ENCODE measurements around the gene UBAP1L. TPM values are rescaled to one million over a fixed set of nuclear protein-coding genes. Genes with fewer than 3 reads are reported as not detected.

UBAP1L gene
- total and polyA plus RNA-seq, 4 experiments from 2014 or later, result 0.86 to 16.6 (median 15.2) TPM; not detected in 1

DNA sequence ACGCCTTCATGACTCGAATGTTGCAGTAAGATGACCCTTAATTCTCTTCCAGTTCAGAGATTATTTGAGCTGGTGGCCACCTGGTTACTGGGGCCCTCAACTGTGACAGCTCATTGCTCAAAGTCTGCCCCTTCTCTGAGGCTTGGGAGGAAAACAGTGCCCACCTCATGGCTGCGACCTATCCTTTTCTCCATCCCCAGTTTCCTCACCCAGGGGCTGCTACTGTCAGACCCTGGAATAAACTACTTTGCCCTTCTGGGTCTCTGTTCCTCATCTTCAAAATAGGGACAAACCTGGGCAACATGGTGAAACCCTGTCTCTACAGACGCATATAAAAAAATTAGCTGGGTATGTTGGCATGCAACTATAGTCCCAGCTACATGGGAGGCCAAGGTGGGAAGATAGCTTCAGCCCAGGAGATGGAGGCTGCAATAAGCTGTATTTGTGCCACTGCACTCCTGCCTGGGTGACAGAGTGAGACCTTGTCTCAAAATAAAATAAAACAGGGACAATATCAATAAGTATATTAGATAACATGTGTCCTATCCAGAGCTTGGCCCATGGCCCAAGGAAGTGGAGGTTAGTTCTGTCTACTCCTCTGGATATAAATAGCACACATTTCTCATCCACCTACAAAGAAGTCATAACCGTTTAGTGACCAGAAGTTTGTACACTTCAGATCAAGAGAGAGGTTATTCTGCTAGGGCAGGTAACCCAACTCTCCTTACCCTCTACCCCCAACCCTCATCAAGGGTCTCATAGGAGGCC lies 45.0 kb downstream of the UBAP1L start:
- H3K4me3 Mint-ChIP-seq, result no peak overlapping the region
- CTCF ChIA-PET (ENCODE audit: partially characterized antibody), result interaction anchor here (0.7 to 1.5 kb wide), 5 partner anchors 11 to 343 kb away, joined by 3 to 5 read pairs (median 3); no protein-coding TSS in a partner anchor
- H3K27ac Mint-ChIP-seq, result no peak overlapping the region
- no peak overlapping the region for H3K27ac ChIP-seq (ENCODE audit: low read depth, low read length)
- no peak overlapping the region for H3K4me3 ChIP-seq (ENCODE audit: low read length in 2 of 2)
- H3K27me3 ChIP-seq (ENCODE audit: insufficient read depth, low read length), result peaks cover 9% of the 10 kb centered on the region
- intact Hi-C loops (cut with micrococcal nuclease), result no loop called here
- DNase-seq, result no peak
- peaks cover 21 to 27% of the 10 kb centered on the region in 2 donors for H3K27me3 Mint-ChIP-seq
- H3K4me1 Mint-ChIP-seq, result peaks cover 0 to 10% (median 4%) of the 10 kb centered on the region in 4 donors
- no peaks in the 10 kb centered on the region for H3K36me3 Mint-ChIP-seq
- H3K9me3 Mint-ChIP-seq, result no peaks in the 10 kb centered on the region
- H3K36me3 ChIP-seq (ENCODE audit: insufficient read depth, low read length), result no peaks in the 10 kb centered on the region
- POLR2A ChIA-PET (ENCODE audit: partially characterized antibody), result no interaction called here
- H3K9me3 ChIP-seq (ENCODE audit: control insufficient read depth in 1 of 2, low read length in 2 of 2), result no peaks in the 10 kb centered on the region
- no peaks in the 10 kb centered on the region for H3K4me1 ChIP-seq (ENCODE audit: insufficient read depth, low read length)

DNA sequence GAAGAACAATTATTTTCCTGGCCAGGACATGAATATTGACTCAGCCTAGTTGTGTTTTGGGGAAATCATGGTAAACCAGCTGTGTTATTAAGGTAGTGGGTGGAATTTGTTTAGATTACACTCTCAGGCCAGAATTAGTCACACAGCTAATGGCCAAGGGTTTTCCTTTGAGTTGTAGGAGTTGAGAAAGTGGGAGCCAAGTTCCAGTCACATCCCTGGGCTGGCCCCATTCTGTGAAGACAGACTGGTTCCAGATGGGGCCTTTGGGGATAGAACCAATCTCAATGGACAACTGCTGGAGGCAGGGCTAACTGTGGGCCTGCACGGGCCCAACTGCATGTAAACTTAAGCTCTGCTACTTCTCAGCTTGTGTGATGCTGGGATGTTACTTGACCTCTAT lies 45.8 kb downstream of the UBAP1L start:
- Histone ChIP-seq H3K36me3 (ENCODE audit: insufficient read depth, low read length) (no peaks in the 10 kb centered on the region), H3K27ac (ENCODE audit: low read depth, low read length) (no peak overlapping the region), H3K9me3 (ENCODE audit: control insufficient read depth in 1 of 2, low read length in 2 of 2) (no peaks in the 10 kb centered on the region), H3K27me3 (ENCODE audit: insufficient read depth, low read length) (peaks cover 10% of the 10 kb centered on the region), H3K4me1 (ENCODE audit: insufficient read depth, low read length) (no peaks in the 10 kb centered on the region), H3K4me3 (ENCODE audit: low read length in 2 of 2) (no peak overlapping the region)
- no peak for DNase-seq
- CTCF ChIA-PET (ENCODE audit: partially characterized antibody), result interaction anchor here (1.2 to 1.5 kb wide), 3 partner anchors 12 to 342 kb away, joined by 3 to 5 read pairs (median 3); no protein-coding TSS in a partner anchor
- Mint-ChIP-seq H3K27ac (no peak overlapping the region), H3K27me3 (peaks cover 21 to 27% of the 10 kb centered on the region in 2 donors), H3K9me3 (no peaks in the 10 kb centered on the region), H3K36me3 (no peaks in the 10 kb centered on the region), H3K4me1 (peaks cover 0 to 10% (median 4%) of the 10 kb centered on the region in 4 donors), H3K4me3 (no peak overlapping the region)
- intact Hi-C loops (cut with micrococcal nuclease), result no loop called here
- POLR2A ChIA-PET (ENCODE audit: partially characterized antibody), result no interaction called here

DNA sequence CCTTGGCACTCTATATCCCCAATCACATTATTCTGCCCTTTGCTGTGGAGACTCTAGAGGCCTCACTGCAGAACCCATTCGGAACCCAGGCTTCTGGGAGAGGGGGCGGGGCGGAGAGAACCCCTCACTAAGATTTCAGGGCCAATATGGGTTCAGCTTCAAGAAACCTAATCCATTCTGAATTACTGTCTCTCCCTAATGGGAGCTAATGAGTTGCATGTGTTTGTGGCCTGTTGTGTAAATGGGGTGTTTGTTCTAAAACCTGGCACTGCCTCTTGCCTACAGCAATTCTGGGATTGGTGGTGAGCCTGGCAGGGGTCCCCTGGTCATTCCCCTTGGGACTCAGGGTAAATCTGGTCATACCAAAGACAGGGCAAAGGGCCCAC lies 46.6 kb downstream of the UBAP1L start:
- Mint-ChIP-seq H3K27ac (no peak overlapping the region), H3K27me3 (peaks cover 21 to 28% of the 10 kb centered on the region in 2 donors), H3K4me3 (peak overlapping the region in 5 of 8 donors; percentile 26 to 57 (median 34)), H3K4me1 (peaks cover 0 to 10% (median 4%) of the 10 kb centered on the region in 4 donors), H3K36me3 (no peaks in the 10 kb centered on the region), H3K9me3 (no peaks in the 10 kb centered on the region)
- Histone ChIP-seq H3K4me3 (ENCODE audit: low read length in 2 of 2) (no peak overlapping the region), H3K4me1 (ENCODE audit: insufficient read depth, low read length) (no peaks in the 10 kb centered on the region), H3K9me3 (ENCODE audit: control insufficient read depth in 1 of 2, low read length in 2 of 2) (no peaks in the 10 kb centered on the region), H3K27ac (ENCODE audit: low read depth, low read length) (no peak overlapping the region), H3K27me3 (ENCODE audit: insufficient read depth, low read length) (peaks cover 10% of the 10 kb centered on the region), H3K36me3 (ENCODE audit: insufficient read depth, low read length) (no peaks in the 10 kb centered on the region)
- ChIA-PET CTCF (ENCODE audit: partially characterized antibody) (interaction anchor here (1.2 kb wide), 1 partner anchor 341 kb away, joined by 3 read pairs; no protein-coding TSS in a partner anchor), POLR2A (ENCODE audit: partially characterized antibody) (no interaction called here)
- intact Hi-C loops (cut with micrococcal nuclease), result no loop called here
- DNase-seq, result no peak

DNA sequence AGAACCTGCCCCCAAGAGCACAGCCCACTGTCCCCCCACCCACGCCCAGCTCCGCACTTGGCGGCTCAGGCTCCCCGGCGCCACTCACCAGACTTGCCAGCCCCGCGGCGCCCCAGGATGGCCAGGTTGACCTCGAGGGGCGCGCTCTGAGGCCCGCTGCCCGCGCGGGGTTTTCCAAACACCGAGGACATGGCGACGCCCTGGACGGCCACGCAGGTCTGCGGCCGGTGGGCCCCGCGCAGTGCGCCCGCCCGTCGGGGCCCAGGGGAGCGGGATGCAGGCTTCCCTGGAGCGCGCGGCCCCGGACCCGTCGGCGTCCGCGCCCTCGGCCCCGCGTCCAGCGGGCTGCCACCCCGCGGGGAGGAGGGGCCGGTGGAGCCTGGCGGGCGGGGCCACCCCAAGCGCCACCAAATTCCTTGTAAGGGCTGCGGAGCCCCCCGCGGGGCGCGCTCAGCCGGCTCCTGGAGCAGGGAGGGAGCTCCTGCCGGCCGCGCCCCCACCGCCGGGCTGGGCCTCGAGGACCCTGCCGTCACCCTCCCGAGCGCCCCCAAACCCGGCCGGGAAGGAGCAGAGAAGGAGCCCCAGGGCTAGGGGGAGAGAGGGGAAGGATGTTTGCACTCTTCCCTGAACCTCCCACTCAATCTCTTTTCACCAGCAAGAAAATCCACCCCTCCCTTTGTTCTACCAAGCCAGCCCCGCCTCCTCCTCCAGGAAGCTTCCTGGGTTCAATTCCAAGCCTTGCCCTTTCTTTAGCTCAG lies 47.2 kb downstream of the UBAP1L start, which contains the start of gene RASL12:
TSS of gene RASL12 (minus strand) at position 347 of the 758 bp plus-strand sequence. CDS start at position 191, 156 bp downstream.
- no peak for DNase-seq
- Mint-ChIP-seq H3K9me3 (no peaks in the 10 kb centered on the region), H3K4me1 (peaks cover 0 to 10% (median 4%) of the 10 kb centered on the region in 4 donors), H3K27ac (no peak within 1 kb of the TSS), H3K27me3 (peaks cover 22 to 32% of the 10 kb centered on the region in 2 donors), H3K36me3 (no peaks in the 10 kb centered on the region), H3K4me3 (peak within 1 kb of the TSS in 6 of 8 donors; percentile 26 to 57 (median 48))
- Histone ChIP-seq H3K4me1 (ENCODE audit: insufficient read depth, low read length) (no peaks in the 10 kb centered on the region), H3K27me3 (ENCODE audit: insufficient read depth, low read length) (peaks cover 10% of the 10 kb centered on the region), H3K27ac (ENCODE audit: low read depth, low read length) (no peak within 1 kb of the TSS), H3K36me3 (ENCODE audit: insufficient read depth, low read length) (no peaks in the 10 kb centered on the region), H3K4me3 (ENCODE audit: low read length in 2 of 2) (no peak within 1 kb of the TSS), H3K9me3 (ENCODE audit: control insufficient read depth in 1 of 2, low read length in 2 of 2) (no peaks in the 10 kb centered on the region)
- POLR2A ChIA-PET (ENCODE audit: partially characterized antibody), result no interaction called here
- intact Hi-C loops (cut with micrococcal nuclease), result no loop called here
- CTCF ChIA-PET (ENCODE audit: partially characterized antibody), result no interaction called here

DNA sequence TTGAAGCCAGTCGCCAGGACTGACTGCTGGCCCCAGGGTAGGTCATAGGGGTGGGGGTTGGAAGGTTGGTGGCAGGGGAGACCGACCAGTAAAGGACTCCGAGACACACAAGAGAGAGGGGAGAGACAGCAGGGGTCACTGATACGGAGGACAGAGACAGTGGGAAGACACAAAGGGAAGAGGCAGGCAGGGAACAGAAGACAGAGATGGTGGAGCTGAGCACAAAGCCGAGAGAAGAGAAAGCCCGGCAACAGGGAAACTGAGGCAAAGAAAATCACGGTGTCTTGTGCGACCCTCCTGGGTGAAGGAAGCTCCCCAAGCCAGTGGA lies 47.7 kb downstream of the UBAP1L start:
- Histone ChIP-seq H3K4me3 (ENCODE audit: low read length in 2 of 2) (no peak overlapping the region), H3K27ac (ENCODE audit: low read depth, low read length) (no peak overlapping the region), H3K27me3 (ENCODE audit: insufficient read depth, low read length) (peaks cover 10% of the 10 kb centered on the region), H3K4me1 (ENCODE audit: insufficient read depth, low read length) (no peaks in the 10 kb centered on the region), H3K36me3 (ENCODE audit: insufficient read depth, low read length) (no peaks in the 10 kb centered on the region), H3K9me3 (ENCODE audit: control insufficient read depth in 1 of 2, low read length in 2 of 2) (no peaks in the 10 kb centered on the region)
- H3K27me3 Mint-ChIP-seq, result peaks cover 23 to 32% of the 10 kb centered on the region in 2 donors
- ChIA-PET POLR2A (ENCODE audit: partially characterized antibody) (no interaction called here), CTCF (ENCODE audit: partially characterized antibody) (no interaction called here)
- H3K36me3 Mint-ChIP-seq, result no peaks in the 10 kb centered on the region
- H3K4me3 Mint-ChIP-seq, result peak overlapping the region in 4 of 8 donors; percentile 48 to 57 (median 53)
- intact Hi-C loops (cut with micrococcal nuclease), result no loop called here
- DNase-seq, result no peak
- H3K27ac Mint-ChIP-seq, result no peak overlapping the region
- H3K4me1 Mint-ChIP-seq, result peaks cover 0 to 10% (median 4%) of the 10 kb centered on the region in 4 donors
- H3K9me3 Mint-ChIP-seq, result no peaks in the 10 kb centered on the region

DNA sequence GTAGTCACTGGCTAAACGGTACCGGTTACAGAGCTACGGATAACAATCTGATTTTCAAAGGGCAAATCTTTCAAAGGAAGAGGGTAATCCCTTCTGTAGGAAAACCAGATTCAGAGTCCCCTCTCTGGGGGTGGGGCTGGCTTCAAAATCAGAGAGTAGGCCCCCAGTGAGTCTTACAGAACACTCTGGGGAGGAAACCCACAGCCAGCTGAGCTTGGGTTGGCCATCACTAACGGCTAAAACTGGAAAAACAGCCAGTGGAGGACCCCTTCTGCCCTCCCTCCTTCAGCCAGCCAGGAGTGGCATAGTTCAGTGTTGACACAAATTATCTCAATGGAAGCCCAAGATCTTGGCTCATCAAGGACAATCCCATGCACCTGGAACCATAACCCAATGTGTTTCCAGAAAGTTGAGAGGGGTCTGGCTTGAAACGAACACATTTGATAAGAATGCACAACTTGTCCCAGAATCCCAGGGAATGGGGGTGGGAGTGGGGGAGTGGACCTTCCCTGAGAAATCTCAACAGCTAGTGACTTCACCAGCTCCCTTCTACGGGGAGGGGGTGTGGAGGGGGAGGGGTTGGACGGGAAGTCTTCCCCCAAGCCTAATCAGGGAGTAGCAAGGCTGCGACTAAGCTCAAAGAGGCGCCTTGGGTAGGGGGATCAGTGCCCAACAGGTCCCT lies 48.2 kb downstream of the UBAP1L start:
- ChIA-PET CTCF (ENCODE audit: partially characterized antibody) (no interaction called here), POLR2A (ENCODE audit: partially characterized antibody) (no interaction called here)
- peaks cover 0 to 10% (median 4%) of the 10 kb centered on the region in 4 donors for H3K4me1 Mint-ChIP-seq
- H3K4me1 ChIP-seq (ENCODE audit: insufficient read depth, low read length), result no peaks in the 10 kb centered on the region
- H3K4me3 ChIP-seq (ENCODE audit: low read length in 2 of 2), result no peak overlapping the region
- no peaks in the 10 kb centered on the region for H3K36me3 ChIP-seq (ENCODE audit: insufficient read depth, low read length)
- H3K27ac Mint-ChIP-seq, result no peak overlapping the region
- DNase-seq, result no peak
- peaks cover 23 to 34% of the 10 kb centered on the region in 2 donors for H3K27me3 Mint-ChIP-seq
- H3K36me3 Mint-ChIP-seq, result no peaks in the 10 kb centered on the region
- peak overlapping the region in 4 of 8 donors; percentile 48 to 57 (median 53) for H3K4me3 Mint-ChIP-seq
- intact Hi-C loops (cut with micrococcal nuclease), result no loop called here
- peaks cover 10% of the 10 kb centered on the region for H3K27me3 ChIP-seq (ENCODE audit: insufficient read depth, low read length)
- no peaks in the 10 kb centered on the region for H3K9me3 ChIP-seq (ENCODE audit: control insufficient read depth in 1 of 2, low read length in 2 of 2)
- H3K27ac ChIP-seq (ENCODE audit: low read depth, low read length), result no peak overlapping the region
- no peaks in the 10 kb centered on the region for H3K9me3 Mint-ChIP-seq

All from CD4-positive, alpha-beta memory T cell (primary cell).